Epidermal melanocyte (primary cell): ENCODE measurements around the gene SHISAL1.

Experiments
- DNase-seq: peaks from one replicate; pipeline ENCODE4 v3.0.0; 2011; ENCODE audit warnings: low spot score; ENCODE audit not compliant: insufficient read length

Gene SHISAL1

GRCh38 chr22:44194569-44194968, 118.2 kb downstream of the SHISAL1 start:
- DNase-seq = no peak
